ENCODE data around the gene MCTP1. TPM values are rescaled to one million over a fixed set of nuclear protein-coding genes. Genes with fewer than 3 reads are reported as not detected.

Gene MCTP1
- polyA plus RNA-seq, 2 donors, result 0.91 to 0.92 TPM

DNA sequence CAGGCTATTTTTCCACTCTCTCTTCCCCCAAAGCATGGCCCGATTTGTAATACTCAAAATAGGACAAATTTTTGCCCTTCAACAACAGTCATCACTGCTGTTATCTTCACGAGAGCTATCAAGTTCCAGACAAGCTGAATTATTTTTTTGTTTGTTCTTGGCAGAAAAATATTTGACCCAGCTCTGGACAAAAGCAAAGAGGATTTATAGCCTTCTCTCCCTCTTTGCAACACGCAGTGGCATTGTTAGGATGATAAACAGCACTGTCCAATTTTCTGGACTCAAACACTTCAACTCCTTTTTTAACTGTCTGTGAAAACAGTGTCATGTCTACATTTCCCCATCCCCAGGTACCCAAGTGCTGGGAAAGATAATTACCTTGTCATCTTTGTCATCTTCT, 506.2 kb downstream of the MCTP1 start:
- no peak overlapping the region for H3K4me3 ChIP-seq (ENCODE audit: low read depth in 1 of 2, low read length in 2 of 2)
- 55 to 68% methylated on average over 3 of the region's 3 CpGs for WGBS, 2 donors
- no peaks in the 10 kb centered on the region for H3K9me3 ChIP-seq (ENCODE audit: control insufficient read depth in 2 of 2, insufficient read depth in 1 of 2, low read depth in 1 of 2, low read length in 1 of 2)
- H3K27me3 ChIP-seq (ENCODE audit: control insufficient read depth in 1 of 2, insufficient read depth in 2 of 2, low read length in 2 of 2), result no peaks in the 10 kb centered on the region
- H3K36me3 ChIP-seq (ENCODE audit: control insufficient read depth in 2 of 2, insufficient read depth in 2 of 2, low read length in 1 of 2), result no peaks in the 10 kb centered on the region
- H3K27ac ChIP-seq (ENCODE audit: low read depth in 2 of 2, low read length in 1 of 2), result no peak overlapping the region
- H3K4me1 ChIP-seq (ENCODE audit: control insufficient read depth in 2 of 2, insufficient read depth in 2 of 2, low read length in 1 of 2), result no peaks in the 10 kb centered on the region

GRCh38 chr5:94778299-94778698, 506.6 kb downstream of the MCTP1 start:
- Histone ChIP-seq H3K27me3 (ENCODE audit: control insufficient read depth in 1 of 2, insufficient read depth in 2 of 2, low read length in 2 of 2) (no peaks in the 10 kb centered on the region), H3K4me1 (ENCODE audit: control insufficient read depth in 2 of 2, insufficient read depth in 2 of 2, low read length in 1 of 2) (no peaks in the 10 kb centered on the region), H3K27ac (ENCODE audit: low read depth in 2 of 2, low read length in 1 of 2) (no peak overlapping the region), H3K36me3 (ENCODE audit: control insufficient read depth in 2 of 2, insufficient read depth in 2 of 2, low read length in 1 of 2) (no peaks in the 10 kb centered on the region), H3K9me3 (ENCODE audit: control insufficient read depth in 2 of 2, insufficient read depth in 1 of 2, low read depth in 1 of 2, low read length in 1 of 2) (no peaks in the 10 kb centered on the region), H3K4me3 (ENCODE audit: low read depth in 1 of 2, low read length in 2 of 2) (no peak overlapping the region)
- 83 to 88% methylated on average over 5 of the region's 5 CpGs for WGBS, 2 donors

DNA sequence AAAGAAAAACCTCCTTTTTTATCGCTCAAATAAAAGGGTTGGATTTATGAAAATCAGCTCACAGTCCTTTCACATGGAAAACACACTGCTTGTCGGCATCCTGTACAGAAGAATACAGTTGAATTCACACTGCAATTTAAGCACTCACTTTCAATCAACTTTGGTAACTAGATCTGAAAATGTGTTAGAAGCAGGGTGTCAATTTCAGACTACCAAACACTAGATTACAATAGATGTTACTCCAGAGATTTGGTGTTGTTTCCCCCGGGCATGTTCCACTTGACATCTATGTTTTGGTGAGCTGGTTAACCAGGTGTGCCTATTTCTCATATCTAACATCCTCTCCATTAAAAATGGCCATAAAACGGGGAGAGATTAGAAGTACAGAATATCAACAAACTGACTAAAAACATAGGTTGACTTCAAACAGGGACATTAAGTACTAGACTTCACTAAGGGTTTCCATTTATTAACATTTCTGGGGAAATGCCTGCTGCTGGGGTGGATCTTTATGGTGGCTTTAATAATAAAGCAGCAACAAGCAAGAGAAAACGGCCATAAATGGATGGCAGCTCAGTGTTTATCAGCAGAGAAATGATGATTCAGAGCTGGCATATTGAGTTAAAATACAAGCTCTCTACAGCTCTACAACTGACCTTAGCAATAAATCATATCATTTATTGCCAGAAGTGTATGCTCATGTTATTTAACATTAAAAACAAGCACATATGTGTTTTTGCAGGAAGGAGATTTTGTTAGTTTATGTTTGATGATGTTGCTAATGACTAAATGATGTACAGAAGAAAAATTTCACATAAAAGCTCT, 507.6 kb downstream of the MCTP1 start:
- H3K4me1 ChIP-seq (ENCODE audit: control insufficient read depth in 2 of 2, insufficient read depth in 2 of 2, low read length in 1 of 2), result no peaks in the 10 kb centered on the region
- no peak overlapping the region for H3K4me3 ChIP-seq (ENCODE audit: low read depth in 1 of 2, low read length in 2 of 2)
- H3K9me3 ChIP-seq (ENCODE audit: control insufficient read depth in 2 of 2, insufficient read depth in 1 of 2, low read depth in 1 of 2, low read length in 1 of 2), result no peaks in the 10 kb centered on the region
- H3K27me3 ChIP-seq (ENCODE audit: control insufficient read depth in 1 of 2, insufficient read depth in 2 of 2, low read length in 2 of 2), result no peaks in the 10 kb centered on the region
- H3K27ac ChIP-seq (ENCODE audit: low read depth in 2 of 2, low read length in 1 of 2), result no peak overlapping the region
- WGBS, 2 donors, result 71 to 75% methylated on average over 5 of the region's 5 CpGs
- no peaks in the 10 kb centered on the region for H3K36me3 ChIP-seq (ENCODE audit: control insufficient read depth in 2 of 2, insufficient read depth in 2 of 2, low read length in 1 of 2)

DNA sequence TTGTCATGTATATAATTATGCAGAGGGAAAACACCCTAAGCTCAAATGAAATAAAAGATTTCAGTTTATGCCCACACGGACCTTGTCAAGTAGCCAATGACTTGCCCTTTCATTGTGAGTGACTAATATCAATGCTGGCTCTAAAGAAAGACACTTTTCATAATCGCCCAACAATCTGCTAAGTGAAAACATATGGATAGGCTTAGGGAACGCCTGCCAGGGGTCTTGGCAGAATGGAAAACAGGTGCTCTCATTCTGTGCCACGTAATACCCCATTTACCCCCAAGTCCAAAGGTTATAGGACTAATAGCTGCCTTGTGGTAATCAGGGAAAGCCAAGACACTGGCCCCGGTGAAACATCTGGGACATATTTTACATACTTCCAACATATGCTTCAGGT, 508.7 kb downstream of the MCTP1 start:
- Histone ChIP-seq H3K9me3 (ENCODE audit: control insufficient read depth in 2 of 2, insufficient read depth in 1 of 2, low read depth in 1 of 2, low read length in 1 of 2) (no peaks in the 10 kb centered on the region), H3K4me1 (ENCODE audit: control insufficient read depth in 2 of 2, insufficient read depth in 2 of 2, low read length in 1 of 2) (no peaks in the 10 kb centered on the region), H3K27ac (ENCODE audit: low read depth in 2 of 2, low read length in 1 of 2) (no peak overlapping the region), H3K4me3 (ENCODE audit: low read depth in 1 of 2, low read length in 2 of 2) (no peak overlapping the region), H3K36me3 (ENCODE audit: control insufficient read depth in 2 of 2, insufficient read depth in 2 of 2, low read length in 1 of 2) (no peaks in the 10 kb centered on the region), H3K27me3 (ENCODE audit: control insufficient read depth in 1 of 2, insufficient read depth in 2 of 2, low read length in 2 of 2) (no peaks in the 10 kb centered on the region)
- 47 to 52% methylated on average over 5 of the region's 5 CpGs for WGBS, 2 donors

GRCh38 chr5:94775088-94775487, 509.8 kb downstream of the MCTP1 start:
- H3K4me3 ChIP-seq (ENCODE audit: low read depth in 1 of 2, low read length in 2 of 2), result no peak overlapping the region
- no peaks in the 10 kb centered on the region for H3K27me3 ChIP-seq (ENCODE audit: control insufficient read depth in 1 of 2, insufficient read depth in 2 of 2, low read length in 2 of 2)
- no peaks in the 10 kb centered on the region for H3K4me1 ChIP-seq (ENCODE audit: control insufficient read depth in 2 of 2, insufficient read depth in 2 of 2, low read length in 1 of 2)
- no peaks in the 10 kb centered on the region for H3K9me3 ChIP-seq (ENCODE audit: control insufficient read depth in 2 of 2, insufficient read depth in 1 of 2, low read depth in 1 of 2, low read length in 1 of 2)
- no peaks in the 10 kb centered on the region for H3K36me3 ChIP-seq (ENCODE audit: control insufficient read depth in 2 of 2, insufficient read depth in 2 of 2, low read length in 1 of 2)
- H3K27ac ChIP-seq (ENCODE audit: low read depth in 2 of 2, low read length in 1 of 2), result no peak overlapping the region
- WGBS, 2 donors, result 81 to 85% methylated on average over 2 of the region's 2 CpGs

DNA sequence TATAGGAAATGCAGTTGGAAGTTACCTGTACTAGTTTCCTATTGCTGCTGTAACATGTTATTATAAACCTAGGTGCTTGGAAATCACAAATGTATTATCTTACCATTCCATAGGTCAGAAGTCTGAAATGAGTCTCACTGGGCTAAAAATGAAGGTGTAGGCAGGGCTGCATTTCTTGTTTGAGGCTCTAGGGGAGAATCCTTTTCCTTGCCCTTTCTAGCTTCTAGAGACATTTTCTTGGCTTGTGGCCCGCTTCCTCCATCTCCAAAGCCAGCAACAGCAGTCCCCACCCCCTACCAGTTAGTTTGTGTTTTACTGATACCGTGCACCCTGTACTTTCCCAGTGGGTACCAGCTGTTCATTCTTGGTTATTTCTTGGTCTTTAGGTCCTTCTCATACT, 513.2 kb downstream of the MCTP1 start:
- no peaks in the 10 kb centered on the region for H3K4me1 ChIP-seq (ENCODE audit: control insufficient read depth in 2 of 2, insufficient read depth in 2 of 2, low read length in 1 of 2)
- H3K27me3 ChIP-seq (ENCODE audit: control insufficient read depth in 1 of 2, insufficient read depth in 2 of 2, low read length in 2 of 2), result no peaks in the 10 kb centered on the region
- no peaks in the 10 kb centered on the region for H3K36me3 ChIP-seq (ENCODE audit: control insufficient read depth in 2 of 2, insufficient read depth in 2 of 2, low read length in 1 of 2)
- no peaks in the 10 kb centered on the region for H3K9me3 ChIP-seq (ENCODE audit: control insufficient read depth in 2 of 2, insufficient read depth in 1 of 2, low read depth in 1 of 2, low read length in 1 of 2)
- no peak overlapping the region for H3K4me3 ChIP-seq (ENCODE audit: low read depth in 1 of 2, low read length in 2 of 2)
- 71 to 76% methylated on average over 2 of the region's 2 CpGs for WGBS, 2 donors
- no peak overlapping the region for H3K27ac ChIP-seq (ENCODE audit: low read depth in 2 of 2, low read length in 1 of 2)

- Histone ChIP-seq H3K9me3 (ENCODE audit: control insufficient read depth in 2 of 2, insufficient read depth in 1 of 2, low read depth in 1 of 2, low read length in 1 of 2) (no peaks in the 10 kb centered on the region), H3K4me1 (ENCODE audit: control insufficient read depth in 2 of 2, insufficient read depth in 2 of 2, low read length in 1 of 2) (no peaks in the 10 kb centered on the region), H3K27me3 (ENCODE audit: control insufficient read depth in 1 of 2, insufficient read depth in 2 of 2, low read length in 2 of 2) (no peaks in the 10 kb centered on the region), H3K4me3 (ENCODE audit: low read depth in 1 of 2, low read length in 2 of 2) (no peak overlapping the region), H3K27ac (ENCODE audit: low read depth in 2 of 2, low read length in 1 of 2) (no peak overlapping the region), H3K36me3 (ENCODE audit: control insufficient read depth in 2 of 2, insufficient read depth in 2 of 2, low read length in 1 of 2) (no peaks in the 10 kb centered on the region)
- 64 to 81% methylated on average over 7 of the region's 7 CpGs for WGBS, 2 donors
Observed at GRCh38 chr5:94769996-94770395, 514.9 kb downstream of the MCTP1 start.

- H3K9me3 ChIP-seq (ENCODE audit: control insufficient read depth in 2 of 2, insufficient read depth in 1 of 2, low read depth in 1 of 2, low read length in 1 of 2), result no peaks in the 10 kb centered on the region
- H3K4me1 ChIP-seq (ENCODE audit: control insufficient read depth in 2 of 2, insufficient read depth in 2 of 2, low read length in 1 of 2), result no peaks in the 10 kb centered on the region
- H3K36me3 ChIP-seq (ENCODE audit: control insufficient read depth in 2 of 2, insufficient read depth in 2 of 2, low read length in 1 of 2), result no peaks in the 10 kb centered on the region
- WGBS, 2 donors, result 75 to 76% methylated on average over 4 of the region's 4 CpGs
- no peak overlapping the region for H3K4me3 ChIP-seq (ENCODE audit: low read depth in 1 of 2, low read length in 2 of 2)
- H3K27me3 ChIP-seq (ENCODE audit: control insufficient read depth in 1 of 2, insufficient read depth in 2 of 2, low read length in 2 of 2), result no peaks in the 10 kb centered on the region
- H3K27ac ChIP-seq (ENCODE audit: low read depth in 2 of 2, low read length in 1 of 2), result no peak overlapping the region
Observed at GRCh38 chr5:94761786-94762185, 523.1 kb downstream of the MCTP1 start.

- 46 to 64% methylated on average over 1 of the region's 1 CpG for WGBS, 2 donors
- H3K9me3 ChIP-seq (ENCODE audit: control insufficient read depth in 2 of 2, insufficient read depth in 1 of 2, low read depth in 1 of 2, low read length in 1 of 2), result no peaks in the 10 kb centered on the region
- no peaks in the 10 kb centered on the region for H3K36me3 ChIP-seq (ENCODE audit: control insufficient read depth in 2 of 2, insufficient read depth in 2 of 2, low read length in 1 of 2)
Observed at GRCh38 chr5:94761055-94761454, 523.8 kb downstream of the MCTP1 start.

DNA sequence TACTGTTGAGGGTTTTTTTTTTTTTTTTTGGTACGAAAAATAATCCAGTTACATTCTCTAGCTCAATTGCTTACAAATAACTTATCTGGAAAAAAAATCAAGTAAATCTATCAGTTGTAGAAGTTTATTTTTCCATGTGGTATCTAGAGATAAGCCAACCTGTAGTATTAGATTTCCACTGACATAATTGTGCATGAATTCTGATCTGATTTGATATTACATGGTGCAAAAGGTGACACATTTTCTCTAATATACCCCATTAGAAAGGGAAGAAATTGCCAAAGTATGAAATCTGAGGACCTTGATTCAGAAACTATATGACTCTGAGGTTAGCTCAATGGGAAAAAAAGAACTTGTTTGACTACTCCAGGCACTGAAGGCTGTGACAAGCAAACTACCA, 524.9 kb downstream of the MCTP1 start:
- Histone ChIP-seq H3K27me3 (ENCODE audit: control insufficient read depth in 1 of 2, insufficient read depth in 2 of 2, low read length in 2 of 2) (no peaks in the 10 kb centered on the region), H3K27ac (ENCODE audit: low read depth in 2 of 2, low read length in 1 of 2) (no peak overlapping the region), H3K36me3 (ENCODE audit: control insufficient read depth in 2 of 2, insufficient read depth in 2 of 2, low read length in 1 of 2) (no peaks in the 10 kb centered on the region), H3K4me3 (ENCODE audit: low read depth in 1 of 2, low read length in 2 of 2) (no peak overlapping the region), H3K4me1 (ENCODE audit: control insufficient read depth in 2 of 2, insufficient read depth in 2 of 2, low read length in 1 of 2) (no peaks in the 10 kb centered on the region), H3K9me3 (ENCODE audit: control insufficient read depth in 2 of 2, insufficient read depth in 1 of 2, low read depth in 1 of 2, low read length in 1 of 2) (no peaks in the 10 kb centered on the region)
- 69 to 79% methylated on average over 1 of the region's 1 CpG for WGBS, 2 donors

More at GRCh38 chr5:94761055-94761454, 523.8 kb downstream of the MCTP1 start:
- Histone ChIP-seq H3K4me1 (ENCODE audit: control insufficient read depth in 2 of 2, insufficient read depth in 2 of 2, low read length in 1 of 2) (no peaks in the 10 kb centered on the region), H3K4me3 (ENCODE audit: low read depth in 1 of 2, low read length in 2 of 2) (no peak overlapping the region), H3K27me3 (ENCODE audit: control insufficient read depth in 1 of 2, insufficient read depth in 2 of 2, low read length in 2 of 2) (no peaks in the 10 kb centered on the region), H3K27ac (ENCODE audit: low read depth in 2 of 2, low read length in 1 of 2) (no peak overlapping the region)
